WTC11 (cell line): ENCODE data around the gene CNMD. TPM values are rescaled to one million over a fixed set of nuclear protein-coding genes. Genes with fewer than 3 reads are reported as not detected.

Experiments
- ATAC-seq: fragments of 200-7000 bp; cut with Tn5 transposase; 2 replicates; pipeline ENCODE4 v1.10.0; 2021; ENCODE audit warnings: mild to moderate bottlenecking, moderate library complexity
- CTCF ChIA-PET: fragments of 300-600 bp; sonication (Branson Sonifier 250); formaldehyde crosslinking; loops from one replicate; lab custom pipeline; 2021; ENCODE audit warnings: antibody characterized with exemption; lab: Charles Lee
- POLR2A ChIA-PET: fragments of 350-600 bp; sonication (Branson Sonifier 250); formaldehyde crosslinking; loops from one replicate; lab custom pipeline; 2021; ENCODE audit warnings: antibody characterized with exemption; lab: Charles Lee
- DNase-seq: peaks from one replicate; pipeline ENCODE4 v3.0.0; 2021; ENCODE audit warnings: low spot score
- H3K27ac Mint-ChIP-seq: 2 replicates; pipeline ENCODE4 v1.8.0; 2021; ENCODE audit warnings: mixed read lengths
- H3K27me3 Mint-ChIP-seq: 2 replicates; pipeline ENCODE4 v1.8.0; 2021; ENCODE audit warnings: low read depth, mild to moderate bottlenecking, moderate library complexity, mixed read lengths
- H3K36me3 Mint-ChIP-seq: 2 replicates; pipeline ENCODE4 v1.8.0; 2021; ENCODE audit warnings: mixed read lengths
- H3K4me1 Mint-ChIP-seq: 2 replicates; pipeline ENCODE4 v1.8.0; 2022; ENCODE audit warnings: mixed read lengths
- H3K4me3 Mint-ChIP-seq: 2 replicates; pipeline ENCODE4 v1.8.0; 2021; ENCODE audit warnings: mild to moderate bottlenecking, moderate library complexity, mixed read lengths
- H3K9me3 Mint-ChIP-seq: 2 replicates; pipeline ENCODE4 v1.8.0; 2021; ENCODE audit warnings: mixed read lengths
- ATF3 ChIP-seq: sonication (generic); formaldehyde crosslinking; conservative IDR thresholded peaks from 2 replicates; pipeline ENCODE4 v1.8.1; 2022; ENCODE audit warnings: mild to moderate bottlenecking, missing genetic modification reagents
- GABPB1 ChIP-seq: sonication (generic); formaldehyde crosslinking; IDR thresholded peaks from 2 replicates; pipeline ENCODE4 v1.8.1; 2023; ENCODE audit warnings: mild to moderate bottlenecking, missing genetic modification reagents
- GTF2I ChIP-seq: fragments of 250-450 bp; sonication (Bioruptor Pico); conservative IDR thresholded peaks from 2 replicates; pipeline ENCODE4 v1.4.0; 2021; ENCODE audit warnings: mild to moderate bottlenecking
- IRF1 ChIP-seq: sonication (generic); formaldehyde crosslinking; IDR thresholded peaks from 2 replicates; pipeline ENCODE4 v1.8.0; 2023; ENCODE audit warnings: missing genetic modification reagents
- MAX ChIP-seq: sonication (generic); formaldehyde crosslinking; IDR thresholded peaks from 2 replicates; pipeline ENCODE4 v1.8.0; 2022; ENCODE audit warnings: mild to moderate bottlenecking, missing genetic modification reagents
- NFYB ChIP-seq: sonication (generic); formaldehyde crosslinking; conservative IDR thresholded peaks from 2 replicates; pipeline ENCODE4 v1.8.0; 2022; ENCODE audit warnings: low read depth, missing genetic modification reagents
- NR3C1 ChIP-seq: sonication (generic); formaldehyde crosslinking; conservative IDR thresholded peaks from 2 replicates; pipeline ENCODE4 v1.8.1; 2023; ENCODE audit warnings: low read depth, mild to moderate bottlenecking, missing genetic modification reagents
- OVOL2 ChIP-seq: fragments of 250-450 bp; sonication (Bioruptor Pico); IDR thresholded peaks from 2 replicates; pipeline ENCODE4 v1.9.0; 2021; ENCODE audit warnings: mild to moderate bottlenecking, borderline replicate concordance
- PRRX2 ChIP-seq: fragments of 250-450 bp; sonication (Bioruptor Pico); IDR thresholded peaks from 2 replicates; pipeline ENCODE4 v1.8.0; 2021; ENCODE audit warnings: mild to moderate bottlenecking
- RORB ChIP-seq: fragments of 250-450 bp; sonication (Bioruptor Pico); IDR thresholded peaks from 2 replicates; pipeline ENCODE4 v1.9.0; 2021; ENCODE audit warnings: mild to moderate bottlenecking
- SMAD4 ChIP-seq: sonication (generic); formaldehyde crosslinking; IDR thresholded peaks from 2 replicates; pipeline ENCODE4 v1.8.0; 2022; ENCODE audit warnings: mild to moderate bottlenecking, missing genetic modification reagents
- SOX15 ChIP-seq: fragments of 250-450 bp; sonication (Bioruptor Pico); IDR thresholded peaks from 2 replicates; pipeline ENCODE4 v1.9.0; 2021; ENCODE audit warnings: mild to moderate bottlenecking
- TCF7 ChIP-seq: sonication (generic); formaldehyde crosslinking; IDR thresholded peaks from 2 replicates; pipeline ENCODE4 v1.8.0; 2022; ENCODE audit warnings: mild to moderate bottlenecking, low read depth, missing genetic modification reagents, moderate library complexity
- USF2 ChIP-seq: sonication (generic); formaldehyde crosslinking; IDR thresholded peaks from 2 replicates; pipeline ENCODE4 v1.8.1; 2023; ENCODE audit warnings: mild to moderate bottlenecking, missing genetic modification reagents, moderate library complexity
- ZNF138 ChIP-seq: sonication (generic); formaldehyde crosslinking; conservative IDR thresholded peaks from 2 replicates; pipeline ENCODE4 v1.8.1; 2022; ENCODE audit warnings: mild to moderate bottlenecking, moderate library complexity, missing genetic modification reagents
- ZNF396 ChIP-seq: fragments of 250-450 bp; sonication (Bioruptor Pico); IDR thresholded peaks from 2 replicates; pipeline ENCODE4 v1.8.0; 2021; ENCODE audit warnings: mild to moderate bottlenecking, moderate library complexity, borderline replicate concordance
- ZNF425 ChIP-seq: fragments of 250-450 bp; sonication (Bioruptor Pico); conservative IDR thresholded peaks from 2 replicates; pipeline ENCODE4 v1.9.0; 2021; ENCODE audit warnings: mild to moderate bottlenecking
- ZNF512 ChIP-seq: sonication (generic); formaldehyde crosslinking; IDR thresholded peaks from 2 replicates; pipeline ENCODE4 v1.8.1; 2022; ENCODE audit warnings: missing genetic modification reagents, borderline replicate concordance
- total RNA-seq: library from RNA; stranded (reverse); gene quantifications from 3 replicates; pipeline ENCODE4 v1.2.3, GENCODE V29; 2021

CNMD gene
- total RNA-seq, 1 experiment from 2014 or later = 95.1 TPM

- no peak for TF ChIP-seq PRRX2 (CRISPR knock-in tag)
- TF ChIP-seq TCF7 (CRISPR knock-in tag) = no peak
- no peak for TF ChIP-seq ZNF512 (CRISPR knock-in tag)
- peaks cover 55% of the 10 kb centered on the region for H3K36me3 Mint-ChIP-seq
- ChIA-PET POLR2A (interaction anchor here (0.6 kb wide), 1 partner anchor 9 kb away, joined by 3 read pairs; no protein-coding TSS in a partner anchor), CTCF (interaction anchor here (0.6 to 3.4 kb wide), 7 partner anchors 12 to 530 kb away, joined by 3 to 23 read pairs (median 3); partner anchors contain the start of gene CNMD)
- ATAC-seq (no peak), DNase-seq (no peak)
- H3K27ac Mint-ChIP-seq = no peak overlapping the region; the same call in 1 of the 2 replicates
- peaks cover 28% of the 10 kb centered on the region for H3K9me3 Mint-ChIP-seq
- H3K27me3 Mint-ChIP-seq = no peaks in the 10 kb centered on the region; the same call in 1 of the 2 replicates
- H3K4me1 Mint-ChIP-seq = peaks cover 34% of the 10 kb centered on the region
- H3K4me3 Mint-ChIP-seq = no peak overlapping the region
Observed at GRCh38 chr13:52726258-52726657, 13.4 kb downstream of the CNMD start.

- Mint-ChIP-seq H3K27ac (no peak overlapping the region), H3K36me3 (peaks cover 53% of the 10 kb centered on the region), H3K9me3 (peaks cover 24% of the 10 kb centered on the region), H3K4me1 (peaks cover 35% of the 10 kb centered on the region), H3K27me3 (no peaks in the 10 kb centered on the region; the same call in 1 of the 2 replicates), H3K4me3 (no peak overlapping the region)
- CTCF ChIA-PET = interaction anchor here (1.0 to 3.4 kb wide), 4 partner anchors 13 to 121 kb away, joined by 3 to 23 read pairs (median 6); partner anchors contain the start of genes CNMD and SUGT1
- no peak for TF ChIP-seq RORB (CRISPR knock-in tag)
- TF ChIP-seq IRF1 (CRISPR knock-in tag) = no peak
- TF ChIP-seq SOX15 (CRISPR knock-in tag) = no peak
- no peak for TF ChIP-seq GTF2I (CRISPR knock-in tag)
- no peak for TF ChIP-seq SMAD4 (CRISPR knock-in tag)
- no peak for TF ChIP-seq ZNF425 (CRISPR knock-in tag)
- TF ChIP-seq NR3C1 (CRISPR knock-in tag) = no peak
- TF ChIP-seq NFYB (CRISPR knock-in tag) = no peak
- TF ChIP-seq OVOL2 (CRISPR knock-in tag) = no peak
- TF ChIP-seq ZNF396 = no peak
- TF ChIP-seq ZNF138 (CRISPR knock-in tag) = no peak
- TF ChIP-seq MAX (CRISPR knock-in tag) = no peak
- TF ChIP-seq USF2 (CRISPR knock-in tag) = no peak
- TF ChIP-seq ZNF512 (CRISPR knock-in tag) = no peak
- TF ChIP-seq GABPB1 (CRISPR knock-in tag) = no peak
- TF ChIP-seq ATF3 = no peak
- POLR2A ChIA-PET = interaction anchor here (0.7 kb wide), 1 partner anchor 618 kb away, joined by 3 read pairs; no protein-coding TSS in a partner anchor
- DNase-seq (no peak), ATAC-seq (no peak)
Observed at GRCh38 chr13:52725302-52725701, 14.3 kb downstream of the CNMD start.
